ENCODE data around the gene ZFR2. TPM values are rescaled to one million over a fixed set of nuclear protein-coding genes. Genes with fewer than 3 reads are reported as not detected.

The ZFR2 gene
- total and polyA plus RNA-seq, 2 of the 8 experiments (the other 6 are each of a cell fraction or from before 2014, with no cell fraction given) = 14.5 to 28.4 TPM

- Histone ChIP-seq H2AK5ac (ENCODE audit: low read depth, low read length) (no peak overlapping the region), H3K4me1 (replicated peaks in 1 of 4; ENCODE audit: control insufficient read depth in 3 of 4, insufficient read depth in 4 of 4, low read length in 3 of 4) (no peaks in the 10 kb centered on the region), H2BK120ac (replicated peaks; ENCODE audit: low read depth, low read length) (no peak overlapping the region), H3K4ac (replicated peaks; ENCODE audit: insufficient read length, low read depth, low read length) (no peak overlapping the region), H3K4me3 (ENCODE audit: extremely low read depth in 1 of 4, insufficient read depth in 2 of 4, low read depth in 3 of 4, low read length in 4 of 4) (no peak overlapping the region), H3K4me2 (ENCODE audit: insufficient read depth in 1 of 2, low read depth in 2 of 2, low read length in 2 of 2) (no peak overlapping the region), H2BK12ac (ENCODE audit: low read depth, low read length) (no peak overlapping the region), H4K20me1 (replicated peaks in 1 of 2; ENCODE audit: control insufficient read depth in 1 of 2, insufficient read depth in 2 of 2, low read length in 2 of 2) (peaks cover 0 to 3% of the 10 kb centered on the region in 2 experiments), H2BK20ac (ENCODE audit: low read length) (no peak overlapping the region), H3K9ac (replicated peaks in 1 of 4; ENCODE audit: extremely low read depth in 1 of 4, low read depth in 3 of 4, low read length in 3 of 4) (no peak overlapping the region), H3K23me2 (ENCODE audit: low read depth, low read length) (peaks cover 2% of the 10 kb centered on the region; the same call in 1 of the 2 replicates), H4K5ac (ENCODE audit: insufficient read length, low read depth, low read length) (no peak overlapping the region), H2BK15ac (ENCODE audit: low read length) (no peak overlapping the region), H3K18ac (ENCODE audit: extremely low read depth, low read length) (no peak overlapping the region), H4K91ac (replicated peaks; ENCODE audit: insufficient read length, low read length) (no peak overlapping the region), H3K27me3 (replicated peaks in 1 of 4; ENCODE audit: control insufficient read depth in 3 of 4, extremely low read depth in 1 of 4, insufficient read depth in 3 of 4, low read length in 3 of 4) (no peaks in the 10 kb centered on the region; a peak in 1 of 7 replicates), H3K23ac (ENCODE audit: insufficient read length) (no peak overlapping the region), H3K56ac (replicated peaks; ENCODE audit: insufficient read length, low read depth, low read length) (no peak overlapping the region), H3K27ac (ENCODE audit: low read depth, low read length) (no peak overlapping the region), H3K79me1 (ENCODE audit: low read depth, low read length) (no peaks in the 10 kb centered on the region), H3K9me3 (ENCODE audit: insufficient read depth in 2 of 2, low read depth in 1 of 2, low read length in 1 of 2) (peaks cover 6 to 11% of the 10 kb centered on the region in 2 experiments), H4K8ac (ENCODE audit: extremely low read depth, insufficient read depth, low read length) (no peak overlapping the region), H2AFZ (ENCODE audit: low read length) (no peak overlapping the region), H3K36me3 (ENCODE audit: control insufficient read depth in 2 of 4, insufficient read depth in 4 of 4, low read length in 3 of 4) (no peaks in the 10 kb centered on the region), H3K14ac (ENCODE audit: insufficient read length) (no peak overlapping the region), H2BK5ac (ENCODE audit: low read depth, low read length) (no peak overlapping the region), H3K79me2 (ENCODE audit: control insufficient read depth in 1 of 2, insufficient read depth in 2 of 2, low read length in 2 of 2) (no peaks in the 10 kb centered on the region)
- no peak for FAIRE-seq
- ChIA-PET POLR2A (ENCODE audit: partially characterized antibody) (interaction anchor here (0.6 kb wide), 1 partner anchor 119 kb away, joined by 3 read pairs; no protein-coding TSS in a partner anchor), CTCF (ENCODE audit: partially characterized antibody) (interaction anchor here (0.7 to 1.9 kb wide), 7 partner anchors 12 to 155 kb away, joined by 3 to 8 read pairs (median 3); no protein-coding TSS in a partner anchor)
- DNase-seq (ENCODE audit: low read depth in 1 of 2, low spot score in 2 of 2) = no peak
- TF ChIP-seq GABPA (IDR thresholded peaks at IDR 0.05; ENCODE audit: borderline replicate concordance, insufficient read depth, low read length) (no peak), SUZ12 (IDR thresholded peaks at IDR 0.05; ENCODE audit: low read length) (no peak)
- WGBS, 2 experiments (ENCODE audit: extremely low coverage in 1 of 2, insufficient coverage in 1 of 2, insufficient read length in 1 of 2, insufficient replicate concordance in 2 of 2, low coverage in 1 of 2, low lambda C conversion rate in 2 of 2, missing lambda C conversion rate in 1 of 2) = 81% methylated on average over 23 of the region's 34 CpGs; no CpG with 5 or more reads in 1 of the 2 experiments
Observed at GRCh38 chr19:3833578-3834348, 35.1 kb downstream of the ZFR2 start.

Data from H1 (cell line).